B cell (primary cell): ENCODE data around the gene FAF1.

Experiments
- EZH2 ChIP-seq: IDR thresholded peaks from 2 replicates; pipeline ENCODE4 v1.6.1; 2012; ENCODE audit warnings: borderline replicate concordance, low read depth, mild to moderate bottlenecking, moderate library complexity, low read length; ENCODE audit not compliant: insufficient read depth, poor library complexity, severe bottlenecking
- TF ChIP-seq, protein P1 (sequence below): fragments of 200-600 bp; IDR thresholded peaks from one replicate; pipeline ENCODE4 v1.8.0; 2022; ENCODE audit warnings: antibody characterized with exemption, mild to moderate bottlenecking

DNA sequence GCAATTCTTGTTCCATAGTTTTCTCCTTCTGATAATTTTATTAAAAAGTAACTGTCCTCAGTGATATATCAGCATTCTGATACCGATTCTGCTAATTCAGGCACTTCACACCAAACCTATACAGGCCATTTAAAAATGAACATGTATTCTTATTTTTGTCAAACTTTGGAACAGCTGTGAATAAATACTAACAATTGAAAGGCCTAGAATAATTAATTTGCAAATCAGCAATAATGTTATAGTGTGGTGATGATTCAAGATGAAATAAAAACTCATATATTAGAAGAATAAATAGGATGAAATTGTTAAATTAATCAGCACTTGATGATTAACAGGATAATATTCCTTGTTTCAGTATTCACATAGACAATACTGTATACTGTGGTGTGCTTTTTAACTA, 19.9 kb upstream of the FAF1 start:
- TF ChIP-seq, protein P1, sequence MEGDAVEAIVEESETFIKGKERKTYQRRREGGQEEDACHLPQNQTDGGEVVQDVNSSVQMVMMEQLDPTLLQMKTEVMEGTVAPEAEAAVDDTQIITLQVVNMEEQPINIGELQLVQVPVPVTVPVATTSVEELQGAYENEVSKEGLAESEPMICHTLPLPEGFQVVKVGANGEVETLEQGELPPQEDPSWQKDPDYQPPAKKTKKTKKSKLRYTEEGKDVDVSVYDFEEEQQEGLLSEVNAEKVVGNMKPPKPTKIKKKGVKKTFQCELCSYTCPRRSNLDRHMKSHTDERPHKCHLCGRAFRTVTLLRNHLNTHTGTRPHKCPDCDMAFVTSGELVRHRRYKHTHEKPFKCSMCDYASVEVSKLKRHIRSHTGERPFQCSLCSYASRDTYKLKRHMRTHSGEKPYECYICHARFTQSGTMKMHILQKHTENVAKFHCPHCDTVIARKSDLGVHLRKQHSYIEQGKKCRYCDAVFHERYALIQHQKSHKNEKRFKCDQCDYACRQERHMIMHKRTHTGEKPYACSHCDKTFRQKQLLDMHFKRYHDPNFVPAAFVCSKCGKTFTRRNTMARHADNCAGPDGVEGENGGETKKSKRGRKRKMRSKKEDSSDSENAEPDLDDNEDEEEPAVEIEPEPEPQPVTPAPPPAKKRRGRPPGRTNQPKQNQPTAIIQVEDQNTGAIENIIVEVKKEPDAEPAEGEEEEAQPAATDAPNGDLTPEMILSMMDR, result no peak
- TF ChIP-seq EZH2, result no peak
